Cardiac atrium fibroblast (primary cell): Measurements from ENCODE around the gene WDR19. TPM values are rescaled to one million over a fixed set of nuclear protein-coding genes. Genes with fewer than 3 reads are reported as not detected.

Experiments
- total RNA-seq: library from RNA; depleted of rRNA; stranded (reverse); fragments of >200 nt; gene quantifications from 2 replicates; pipeline ENCODE4 v1.2.3, GENCODE V29; 2015

The WDR19 gene
- total RNA-seq = 12.8 and 19.9 TPM in 2 replicates

GRCh38 chr4:39181905-39182638, at the start of gene WDR19:
TSS of gene WDR19 (plus strand) at chr4:39182529. CDS start at chr4:39182558, 29 bp downstream.

Other genes with a start within 250 kb of the WDR19 start
- gene TMEM156, start 150.1 kb upstream of the WDR19 start, total RNA-seq = 0.18 TPM in 1 of 2 replicates, not detected in the other
- gene KLHL5, start 120.3 kb upstream of the WDR19 start, total RNA-seq = 37.4 and 53.8 TPM in 2 replicates
- gene RFC1, start 183.8 kb downstream of the WDR19 start, total RNA-seq = 15.0 and 16.8 TPM in 2 replicates
- not detected in 2 replicates for gene KLB, start 224.4 kb downstream of the WDR19 start, total RNA-seq